HPDE6-E6E7 (cell line): ENCODE results near the gene PNPLA6.

ENCODE experiments used
- DNase-seq: peaks from one replicate; pipeline ENCODE4 v3.0.0; 2011; ENCODE audit warnings: missing footprints; ENCODE audit errors: extremely low spot score

PNPLA6 gene

GRCh38 chr19:7515645-7516151 is 19.8 kb upstream of the PNPLA6 start, which contains the start of gene ZNF358:
Gene ZNF358, plus strand, starts transcription at chr19:7516103. Its CDS starts 3,140 bp downstream, at chr19:7519243.
- peak; percentile 63 for DNase-seq

GRCh38 chr19:7516333-7516732 is 19.2 kb upstream of the PNPLA6 start:
- no peak for DNase-seq

- DNase-seq = no peak
Observed at GRCh38 chr19:7516878-7517277, 18.6 kb upstream of the PNPLA6 start.

- DNase-seq = no peak
Observed at GRCh38 chr19:7519361-7520130, 16.0 kb upstream of the PNPLA6 start.

GRCh38 chr19:7520131-7521051 is 15.1 kb upstream of the PNPLA6 start:
- no peak for DNase-seq

- DNase-seq = no peak
Observed at GRCh38 chr19:7521551-7522071, 13.9 kb upstream of the PNPLA6 start.

GRCh38 chr19:7522072-7522922 is 13.2 kb upstream of the PNPLA6 start, which contains the start of gene MCOLN1:
Gene MCOLN1, plus strand, starts transcription at chr19:7522624. Its CDS starts 127 bp downstream, at chr19:7522751.
- peak; percentile 100 for DNase-seq

GRCh38 chr19:7522923-7523667 is 12.4 kb upstream of the PNPLA6 start:
- DNase-seq = no peak

GRCh38 chr19:7524523-7524922 is 11.0 kb upstream of the PNPLA6 start:
- no peak for DNase-seq

GRCh38 chr19:7524992-7525739 is 10.4 kb upstream of the PNPLA6 start:
- DNase-seq = no peak

- no peak for DNase-seq
Observed at GRCh38 chr19:7526059-7526929, 9.2 kb upstream of the PNPLA6 start.

- no peak for DNase-seq
Observed at GRCh38 chr19:7527516-7528191, 7.9 kb upstream of the PNPLA6 start.

GRCh38 chr19:7528192-7528519 is 7.4 kb upstream of the PNPLA6 start:
- DNase-seq = no peak

- no peak for DNase-seq
Observed at GRCh38 chr19:7528522-7529245, 6.8 kb upstream of the PNPLA6 start.

GRCh38 chr19:7529246-7529600 is 6.3 kb upstream of the PNPLA6 start:
- no peak for DNase-seq

GRCh38 chr19:7529610-7530490 is 5.7 kb upstream of the PNPLA6 start:
- no peak for DNase-seq
